Activated naive CD8-positive, alpha-beta T cell treated with anti-CD3 and anti-CD28 coated beads, Interleukin-2, amount 50 U/mL, for 16 hours (primary cell): Measurements from ENCODE around the gene SERINC3.
"Not testable (repeated sequence)": the region's sequence is repeated elsewhere in the genome, so short reads cannot be mapped to it uniquely, and the experiment has no call there.

Experiments used
- DNase-seq: peaks from one replicate; pipeline ENCODE4 v3.0.0-alpha.2; 2020; ENCODE audit warnings: low read depth, low spot score

SERINC3 gene

GRCh38 chr20:44521484-44522481, at the start of gene SERINC3:
Gene SERINC3 (minus strand): TSS chr20:44522070. CDS start chr20:44521951, 119 bp downstream.
- peak; percentile 93 for DNase-seq

- no peak for DNase-seq
Measured at GRCh38 chr20:44571362-44571988, 49.6 kb upstream of the SERINC3 start.

GRCh38 chr20:44570367-44570766, 48.5 kb upstream of the SERINC3 start:
- DNase-seq, result no peak

GRCh38 chr20:44566811-44567210, 44.9 kb upstream of the SERINC3 start:
- no peak for DNase-seq

- no peak for DNase-seq
Measured at GRCh38 chr20:44566018-44566417, 44.1 kb upstream of the SERINC3 start.

- DNase-seq, result no peak
Measured at GRCh38 chr20:44561876-44562275, 40.0 kb upstream of the SERINC3 start.

- DNase-seq, result not testable (repeated sequence)
Measured at GRCh38 chr20:44560818-44561217, 38.9 kb upstream of the SERINC3 start.

- no peak for DNase-seq
Measured at GRCh38 chr20:44560229-44560628, 38.4 kb upstream of the SERINC3 start.

GRCh38 chr20:44559302-44559701, 37.4 kb upstream of the SERINC3 start:
- DNase-seq, result no peak

- DNase-seq, result no peak
Measured at GRCh38 chr20:44552950-44553908, 31.4 kb upstream of the SERINC3 start.

- DNase-seq, result no peak
Measured at GRCh38 chr20:44552568-44552949, 30.7 kb upstream of the SERINC3 start.

- DNase-seq, result no peak
Measured at GRCh38 chr20:44552050-44552449, 30.2 kb upstream of the SERINC3 start.

- DNase-seq, result no peak
Measured at GRCh38 chr20:44549123-44549522, 27.3 kb upstream of the SERINC3 start.

GRCh38 chr20:44547419-44547818, 25.5 kb upstream of the SERINC3 start:
- DNase-seq, result no peak

- no peak for DNase-seq
Measured at GRCh38 chr20:44544263-44544662, 22.4 kb upstream of the SERINC3 start.

- DNase-seq, result no peak
Measured at GRCh38 chr20:44543358-44543757, 21.5 kb upstream of the SERINC3 start.

- no peak for DNase-seq
Measured at GRCh38 chr20:44542890-44543289, 21.0 kb upstream of the SERINC3 start.

GRCh38 chr20:44541992-44542391, 20.1 kb upstream of the SERINC3 start:
- DNase-seq, result no peak

- DNase-seq, result no peak
Measured at GRCh38 chr20:44540834-44541233, 19.0 kb upstream of the SERINC3 start.

GRCh38 chr20:44537993-44538392, 16.1 kb upstream of the SERINC3 start:
- DNase-seq, result no peak

GRCh38 chr20:44536175-44536574, 14.3 kb upstream of the SERINC3 start:
- no peak for DNase-seq

- DNase-seq, result no peak
Measured at GRCh38 chr20:44533928-44534327, 12.1 kb upstream of the SERINC3 start.
